WI38 (cell line): ENCODE measurements around the gene LARP6.

Source experiments
- H3K4me3 ChIP-seq: 2 replicates; pipeline ENCODE4 v1.5.1; 2011; ENCODE audit warnings: low read depth, mild to moderate bottlenecking, control low read depth, low read length
- CTCF ChIP-seq: IDR thresholded peaks from 2 replicates; pipeline ENCODE4 v1.5.1; 2012; ENCODE audit warnings: low read depth, mild to moderate bottlenecking, control low read depth, low read length

LARP6 gene

GRCh38 chr15:70791259-70791658 is 62.7 kb downstream of the LARP6 start:
- TF ChIP-seq CTCF: no peak
- no peak overlapping the region for H3K4me3 ChIP-seq

- no peak for TF ChIP-seq CTCF
- no peak overlapping the region for H3K4me3 ChIP-seq
These were observed 64.7 kb downstream of the LARP6 start for GRCh38 chr15:70789213-70789612.

GRCh38 chr15:70788114-70789049 is 65.6 kb downstream of the LARP6 start:
- TF ChIP-seq CTCF: no peak
- H3K4me3 ChIP-seq: no peak overlapping the region

- no peak overlapping the region for H3K4me3 ChIP-seq
These were observed 67.0 kb downstream of the LARP6 start for GRCh38 chr15:70786996-70787395.

GRCh38 chr15:70783610-70784022 is 70.3 kb downstream of the LARP6 start:
- TF ChIP-seq CTCF: no peak
- no peak overlapping the region for H3K4me3 ChIP-seq

More at GRCh38 chr15:70786996-70787395, 67.0 kb downstream of the LARP6 start:
- no peak for TF ChIP-seq CTCF

- TF ChIP-seq CTCF: no peak
- no peak overlapping the region for H3K4me3 ChIP-seq
These were observed 70.9 kb downstream of the LARP6 start for GRCh38 chr15:70783041-70783440.

- H3K4me3 ChIP-seq: no peak overlapping the region
- no peak for TF ChIP-seq CTCF
These were observed 72.7 kb downstream of the LARP6 start for GRCh38 chr15:70781236-70781635.
